Neural cell (in vitro differentiated cells): ENCODE results near the gene ANKRD13C.

Experiments used
- EP300 ChIP-seq: fragments of 450-650 bp; conservative IDR thresholded peaks from 2 replicates; pipeline ENCODE4 v1.6.1; 2014; ENCODE audit warnings: antibody characterized with exemption, mild to moderate bottlenecking, moderate library complexity; ENCODE audit not compliant: poor library complexity, severe bottlenecking
- EZH2 ChIP-seq: fragments of 200-600, 300-800 bp; shearing (Covaris generic), sonication (generic); IDR thresholded peaks from 2 replicates; pipeline ENCODE4 v1.6.1; 2014; ENCODE audit warnings: antibody characterized with exemption, low read length, borderline replicate concordance, mild to moderate bottlenecking; ENCODE audit not compliant: insufficient read depth, poor library complexity, severe bottlenecking
- MXI1 ChIP-seq: fragments of 450-650 bp; conservative IDR thresholded peaks from 2 replicates; pipeline ENCODE4 v1.6.1; 2014; ENCODE audit warnings: antibody characterized with exemption, mild to moderate bottlenecking; ENCODE audit not compliant: poor library complexity, severe bottlenecking
- POLR2AphosphoS5 ChIP-seq: IDR thresholded peaks from 2 replicates; pipeline ENCODE4 v1.6.1; 2012
- REST ChIP-seq: IDR thresholded peaks from 2 replicates; pipeline ENCODE4 v1.6.1; 2012; ENCODE audit warnings: borderline replicate concordance
- SMC3 ChIP-seq: fragments of 450-650 bp; conservative IDR thresholded peaks from 2 replicates; pipeline ENCODE4 v1.6.1; 2014; ENCODE audit warnings: antibody characterized with exemption, mild to moderate bottlenecking, moderate library complexity; ENCODE audit not compliant: poor library complexity
- TAF1 ChIP-seq: IDR thresholded peaks from 2 replicates; pipeline ENCODE4 v1.6.1; 2012; ENCODE audit warnings: low read depth
- TF ChIP-seq, protein P1 (sequence below): fragments of 450-650 bp; IDR thresholded peaks from 2 replicates; pipeline ENCODE4 v1.5.1; 2014; ENCODE audit warnings: antibody characterized with exemption, mild to moderate bottlenecking, moderate library complexity; ENCODE audit not compliant: poor library complexity, severe bottlenecking

DNA sequence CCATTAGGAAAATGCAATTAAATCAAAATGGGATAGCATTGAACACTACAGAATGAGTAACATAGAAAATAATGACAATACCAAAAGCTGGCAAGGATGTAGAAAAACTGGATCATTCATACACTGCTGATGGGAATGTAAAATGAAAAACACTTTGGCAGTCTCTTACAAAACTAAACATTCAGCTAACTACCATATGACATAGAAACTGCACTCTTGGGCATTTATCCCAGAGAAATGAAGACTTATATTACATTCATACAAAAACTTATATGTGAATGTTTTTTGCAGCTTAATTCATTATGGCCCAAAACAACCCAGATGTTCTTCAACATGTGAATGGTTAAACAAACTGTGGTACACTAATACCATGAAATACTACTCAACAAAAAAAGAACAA lies 66.4 kb downstream of the ANKRD13C start:
- TF ChIP-seq, protein P1, sequence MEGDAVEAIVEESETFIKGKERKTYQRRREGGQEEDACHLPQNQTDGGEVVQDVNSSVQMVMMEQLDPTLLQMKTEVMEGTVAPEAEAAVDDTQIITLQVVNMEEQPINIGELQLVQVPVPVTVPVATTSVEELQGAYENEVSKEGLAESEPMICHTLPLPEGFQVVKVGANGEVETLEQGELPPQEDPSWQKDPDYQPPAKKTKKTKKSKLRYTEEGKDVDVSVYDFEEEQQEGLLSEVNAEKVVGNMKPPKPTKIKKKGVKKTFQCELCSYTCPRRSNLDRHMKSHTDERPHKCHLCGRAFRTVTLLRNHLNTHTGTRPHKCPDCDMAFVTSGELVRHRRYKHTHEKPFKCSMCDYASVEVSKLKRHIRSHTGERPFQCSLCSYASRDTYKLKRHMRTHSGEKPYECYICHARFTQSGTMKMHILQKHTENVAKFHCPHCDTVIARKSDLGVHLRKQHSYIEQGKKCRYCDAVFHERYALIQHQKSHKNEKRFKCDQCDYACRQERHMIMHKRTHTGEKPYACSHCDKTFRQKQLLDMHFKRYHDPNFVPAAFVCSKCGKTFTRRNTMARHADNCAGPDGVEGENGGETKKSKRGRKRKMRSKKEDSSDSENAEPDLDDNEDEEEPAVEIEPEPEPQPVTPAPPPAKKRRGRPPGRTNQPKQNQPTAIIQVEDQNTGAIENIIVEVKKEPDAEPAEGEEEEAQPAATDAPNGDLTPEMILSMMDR, result no peak
- no peak for TF ChIP-seq MXI1
- no peak for TF ChIP-seq EZH2
- no peak for TF ChIP-seq TAF1
- no peak for TF ChIP-seq EP300
- TF ChIP-seq POLR2AphosphoS5, result no peak
- TF ChIP-seq SMC3, result no peak
- TF ChIP-seq REST, result no peak
